ENCODE data around the gene ARID1A. TPM values are rescaled to one million over a fixed set of nuclear protein-coding genes. Genes with fewer than 3 reads are reported as not detected.
A peak's percentile ranks its signal among the peaks of the same experiment; 100 is the strongest.

ARID1A gene
- total and polyA plus RNA-seq, 9 of the 15 experiments (the other 6 are each of a cell fraction or from before 2014, with no cell fraction given) = 8.3 to 88.3 (median 22.5) TPM

- TF ChIP-seq CREB3L1 (IDR thresholded peaks at IDR 0.05; ENCODE audit: borderline replicate concordance, low read depth) = peak; percentile 69; the same call in 1 of the 2 replicates
- TF ChIP-seq SMARCA4 (IDR thresholded peaks at IDR 0.05) = peak; percentile 59; the same call in 1 of the 2 replicates
- TF ChIP-seq SRF (CRISPR knock-in tag; IDR thresholded peaks at IDR 0.05) = 0 out of 4 replicates have a peak, but pooled peaks of 1 of the 2 experiments have one; percentile 59
- no peak for TF ChIP-seq CREBBP (IDR thresholded peaks at IDR 0.05; ENCODE audit: low read depth, low read length)
- TF ChIP-seq RFX1 (IDR thresholded peaks at IDR 0.05) = peak; percentile 13; the same call in 1 of the 2 replicates
- no peak for TF ChIP-seq NR4A1 (CRISPR knock-in tag; IDR thresholded peaks at IDR 0.05)
- TF ChIP-seq NR4A1 (tag; IDR thresholded peaks at IDR 0.05) = peak; percentile 53; the same call in 1 of the 2 replicates
- peak in 1 of 2 experiments; percentile 72; a peak in 2 of 4 replicates for TF ChIP-seq FOXA3 (CRISPR knock-in tag; conservative IDR thresholded peaks at IDR 0.05 in 1 of 2, IDR thresholded peaks at IDR 0.05 in 1 of 2)
- no peak for TF ChIP-seq RB1 (IDR thresholded peaks at IDR 0.05; ENCODE audit: low read depth)
- peak; percentile 35 for TF ChIP-seq TBP (optimal IDR thresholded peaks at IDR 0.05; ENCODE audit: low read depth, low read length)
- TF ChIP-seq ZKSCAN8 (CRISPR knock-in tag; IDR thresholded peaks at IDR 0.05) = no peak
- TF ChIP-seq BRF1 (IDR thresholded peaks at IDR 0.05; ENCODE audit: borderline replicate concordance, extremely low read depth, insufficient read length) = no peak
- 0 out of 2 replicates have a peak, but pooled peaks have one; percentile 7 for TF ChIP-seq STAT5A (IDR thresholded peaks at IDR 0.05; ENCODE audit: borderline replicate concordance, low read length)
- TF ChIP-seq TAF7 (tag; IDR thresholded peaks at IDR 0.05) = peak; percentile 17; the same call in 1 of the 2 replicates
- TF ChIP-seq, protein P1, sequence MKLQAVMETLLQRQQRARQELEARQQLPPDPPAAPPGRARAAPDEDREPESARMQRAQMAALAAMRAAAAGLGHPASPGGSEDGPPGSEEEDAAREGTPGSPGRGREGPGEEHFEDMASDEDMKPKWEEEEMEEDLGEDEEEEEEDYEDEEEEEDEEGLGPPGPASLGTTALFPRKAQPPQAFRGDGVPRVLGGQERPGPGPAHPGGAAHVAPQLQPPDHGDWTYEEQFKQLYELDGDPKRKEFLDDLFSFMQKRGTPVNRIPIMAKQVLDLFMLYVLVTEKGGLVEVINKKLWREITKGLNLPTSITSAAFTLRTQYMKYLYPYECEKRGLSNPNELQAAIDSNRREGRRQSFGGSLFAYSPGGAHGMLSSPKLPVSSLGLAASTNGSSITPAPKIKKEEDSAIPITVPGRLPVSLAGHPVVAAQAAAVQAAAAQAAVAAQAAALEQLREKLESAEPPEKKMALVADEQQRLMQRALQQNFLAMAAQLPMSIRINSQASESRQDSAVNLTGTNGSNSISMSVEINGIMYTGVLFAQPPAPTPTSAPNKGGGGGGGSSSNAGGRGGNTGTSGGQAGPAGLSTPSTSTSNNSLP (IDR thresholded peaks at IDR 0.05; ENCODE audit: borderline replicate concordance, low read depth, low read length) = peak; percentile 66; the same call in 1 of the 2 replicates
- 0 out of 2 replicates have a peak, but pooled peaks have one; percentile 20 for TF ChIP-seq SMARCE1 (IDR thresholded peaks at IDR 0.05)
- 0 out of 4 replicates have a peak, but pooled peaks of 1 of the 2 experiments have one; percentile 28 for TF ChIP-seq TEAD1 (CRISPR knock-in tag; IDR thresholded peaks at IDR 0.05)
- TF ChIP-seq ZKSCAN1 (IDR thresholded peaks at IDR 0.05; ENCODE audit: low read depth, low read length) = peak; percentile 10; the same call in 1 of the 2 replicates
- TF ChIP-seq DMBX1 (CRISPR knock-in tag; IDR thresholded peaks at IDR 0.05; ENCODE audit: borderline replicate concordance) = peak; percentile 33; the same call in 1 of the 2 replicates
- 0 out of 2 replicates have a peak, but pooled peaks have one; percentile 20 for TF ChIP-seq FOSL1 (tag; conservative IDR thresholded peaks at IDR 0.05)
- peak; percentile 54; the same call in 1 of the 2 replicates for TF ChIP-seq HBP1 (CRISPR knock-in tag; IDR thresholded peaks at IDR 0.05)
- TF ChIP-seq ZSCAN32 (CRISPR knock-in tag; IDR thresholded peaks at IDR 0.05) = no peak
- TF ChIP-seq RAD21 (CRISPR knock-in tag; conservative IDR thresholded peaks at IDR 0.05 in 1 of 2, IDR thresholded peaks at IDR 0.05 in 1 of 2) = peak in 1 of 2 experiments; percentile 12; a peak in 2 of 4 replicates
These were observed 88.4 kb downstream of the ARID1A start (continued) for GRCh38 chr1:26784023-26784871.

Measured in K562 (cell line).